ENCODE measurements around the gene NDUFS8. TPM values are rescaled to one million over a fixed set of nuclear protein-coding genes. Genes with fewer than 3 reads are reported as not detected.
A peak's percentile ranks its signal among the peaks of the same experiment; 100 is the strongest.

The NDUFS8 gene
- total and polyA plus RNA-seq, 2 experiments from 2014 or later, result 111 to 286 TPM

DNA sequence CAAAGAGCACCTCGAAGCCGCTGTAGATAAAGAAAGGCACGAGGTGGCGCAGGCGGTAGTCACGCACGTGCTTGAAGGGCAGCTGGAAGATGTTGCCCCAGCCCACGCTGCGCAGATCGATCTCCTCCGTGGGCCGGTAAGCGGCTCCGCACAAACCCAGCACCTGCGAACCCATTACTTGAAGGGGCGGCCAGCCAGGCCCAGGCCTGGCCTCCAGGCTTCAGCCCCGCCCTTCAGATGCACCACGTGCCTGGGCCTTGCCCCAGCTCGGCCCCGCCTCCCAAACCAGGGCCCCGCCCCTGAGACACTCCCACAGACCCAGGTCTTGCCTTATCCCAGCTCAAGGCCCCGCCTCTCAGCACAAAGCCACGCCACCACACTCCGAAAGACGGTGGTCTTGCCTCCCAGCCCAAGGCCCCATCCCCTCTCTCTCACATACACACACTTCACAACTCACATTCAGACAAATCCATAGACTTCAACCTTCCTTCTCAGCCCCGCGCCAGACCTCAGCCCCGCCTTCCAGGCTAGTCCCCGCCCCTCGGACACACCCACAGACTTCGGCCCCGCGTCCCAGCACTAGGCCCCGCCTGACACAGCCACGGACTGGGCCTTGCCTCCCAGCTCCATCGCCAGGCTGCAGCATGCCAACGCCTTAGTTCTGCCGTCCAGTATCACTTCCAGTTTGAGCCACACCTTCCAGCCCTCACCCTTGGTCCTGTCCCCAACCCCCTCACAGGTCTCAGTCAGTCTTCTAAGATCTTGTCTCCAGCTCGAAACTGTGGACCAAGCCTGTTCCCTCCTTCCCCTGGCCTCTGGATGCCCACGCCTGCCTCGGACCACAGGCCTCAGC is 33.6 kb upstream of the NDUFS8 start:
- no peak overlapping the region for H3K4me3 ChIP-seq
- H2AFZ ChIP-seq, result no peak overlapping the region
- TF ChIP-seq EZH2phosphoT487 (IDR thresholded peaks at IDR 0.05; ENCODE audit: low read depth, severe bottlenecking, unreplicated experiment), result no peak
- TF ChIP-seq, protein P1, sequence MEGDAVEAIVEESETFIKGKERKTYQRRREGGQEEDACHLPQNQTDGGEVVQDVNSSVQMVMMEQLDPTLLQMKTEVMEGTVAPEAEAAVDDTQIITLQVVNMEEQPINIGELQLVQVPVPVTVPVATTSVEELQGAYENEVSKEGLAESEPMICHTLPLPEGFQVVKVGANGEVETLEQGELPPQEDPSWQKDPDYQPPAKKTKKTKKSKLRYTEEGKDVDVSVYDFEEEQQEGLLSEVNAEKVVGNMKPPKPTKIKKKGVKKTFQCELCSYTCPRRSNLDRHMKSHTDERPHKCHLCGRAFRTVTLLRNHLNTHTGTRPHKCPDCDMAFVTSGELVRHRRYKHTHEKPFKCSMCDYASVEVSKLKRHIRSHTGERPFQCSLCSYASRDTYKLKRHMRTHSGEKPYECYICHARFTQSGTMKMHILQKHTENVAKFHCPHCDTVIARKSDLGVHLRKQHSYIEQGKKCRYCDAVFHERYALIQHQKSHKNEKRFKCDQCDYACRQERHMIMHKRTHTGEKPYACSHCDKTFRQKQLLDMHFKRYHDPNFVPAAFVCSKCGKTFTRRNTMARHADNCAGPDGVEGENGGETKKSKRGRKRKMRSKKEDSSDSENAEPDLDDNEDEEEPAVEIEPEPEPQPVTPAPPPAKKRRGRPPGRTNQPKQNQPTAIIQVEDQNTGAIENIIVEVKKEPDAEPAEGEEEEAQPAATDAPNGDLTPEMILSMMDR (IDR thresholded peaks at IDR 0.05; ENCODE audit: poor library complexity), result no peak
- TF ChIP-seq EZH2 (IDR thresholded peaks at IDR 0.05; ENCODE audit: borderline replicate concordance), result no peak
- H3K27me3 ChIP-seq, result no peaks in the 10 kb centered on the region
- H4K20me1 ChIP-seq (ENCODE audit: insufficient read depth, poor library complexity, severe bottlenecking), result no peaks in the 10 kb centered on the region
- WGBS (ENCODE audit: low lambda C conversion rate, missing lambda C conversion rate), result 69% methylated on average over 39 of the region's 41 CpGs
- no peaks in the 10 kb centered on the region for H3K9me3 ChIP-seq (ENCODE audit: low read depth)
- H3K79me2 ChIP-seq, result no peaks in the 10 kb centered on the region
- H3K27ac ChIP-seq, result no peak overlapping the region
- H3K36me3 ChIP-seq (replicated peaks; ENCODE audit: insufficient read depth, low read depth), result no peaks in the 10 kb centered on the region
- H3K4me1 ChIP-seq (ENCODE audit: insufficient read depth), result no peaks in the 10 kb centered on the region
- peak; percentile 61 for DNase-seq (ENCODE audit: low spot score)
- H3K9me2 ChIP-seq (replicated peaks; ENCODE audit: insufficient read depth), result no peaks in the 10 kb centered on the region
- no peak overlapping the region for H3K4me2 ChIP-seq

DNA sequence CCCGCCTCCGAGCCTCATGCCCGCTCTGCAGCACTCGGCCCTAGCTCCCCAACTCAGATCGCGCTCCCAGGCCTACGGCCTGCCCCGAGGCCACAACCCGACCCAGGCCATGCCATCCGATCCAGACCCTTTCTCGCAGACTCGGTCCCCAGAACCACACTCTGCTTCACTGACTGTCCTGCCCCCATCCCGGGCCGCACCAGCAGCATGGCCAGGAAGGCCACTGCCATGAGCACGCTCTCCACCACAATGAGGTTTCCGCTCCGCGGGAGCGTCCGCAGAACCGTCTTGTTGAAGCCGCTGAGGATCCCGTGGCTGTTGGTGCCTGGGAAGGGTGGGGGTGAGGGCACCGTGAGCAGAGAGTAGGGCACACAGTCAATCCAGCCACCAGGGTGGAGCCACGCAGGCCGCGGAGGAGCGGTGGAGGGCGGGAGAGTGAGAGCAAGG is 33.0 kb upstream of the NDUFS8 start:
- 95% methylated on average over 29 of the region's 29 CpGs for WGBS (ENCODE audit: low lambda C conversion rate, missing lambda C conversion rate)
- no peaks in the 10 kb centered on the region for H3K9me2 ChIP-seq (replicated peaks; ENCODE audit: insufficient read depth)
- no peak overlapping the region for H2AFZ ChIP-seq
- TF ChIP-seq, protein P1 (IDR thresholded peaks at IDR 0.05; ENCODE audit: poor library complexity), result no peak
- TF ChIP-seq EZH2 (IDR thresholded peaks at IDR 0.05; ENCODE audit: borderline replicate concordance) (no peak), EZH2phosphoT487 (IDR thresholded peaks at IDR 0.05; ENCODE audit: low read depth, severe bottlenecking, unreplicated experiment) (no peak)
- H3K36me3 ChIP-seq (replicated peaks; ENCODE audit: insufficient read depth, low read depth), result no peaks in the 10 kb centered on the region
- H3K4me1 ChIP-seq (ENCODE audit: insufficient read depth), result no peaks in the 10 kb centered on the region
- no peak overlapping the region for H3K4me2 ChIP-seq
- no peaks in the 10 kb centered on the region for H3K27me3 ChIP-seq
- H3K27ac ChIP-seq, result no peak overlapping the region
- no peaks in the 10 kb centered on the region for H3K9me3 ChIP-seq (ENCODE audit: low read depth)
- no peak overlapping the region for H3K4me3 ChIP-seq
- H4K20me1 ChIP-seq (ENCODE audit: insufficient read depth, poor library complexity, severe bottlenecking), result no peaks in the 10 kb centered on the region
- no peaks in the 10 kb centered on the region for H3K79me2 ChIP-seq
- DNase-seq (ENCODE audit: low spot score), result no peak

DNA sequence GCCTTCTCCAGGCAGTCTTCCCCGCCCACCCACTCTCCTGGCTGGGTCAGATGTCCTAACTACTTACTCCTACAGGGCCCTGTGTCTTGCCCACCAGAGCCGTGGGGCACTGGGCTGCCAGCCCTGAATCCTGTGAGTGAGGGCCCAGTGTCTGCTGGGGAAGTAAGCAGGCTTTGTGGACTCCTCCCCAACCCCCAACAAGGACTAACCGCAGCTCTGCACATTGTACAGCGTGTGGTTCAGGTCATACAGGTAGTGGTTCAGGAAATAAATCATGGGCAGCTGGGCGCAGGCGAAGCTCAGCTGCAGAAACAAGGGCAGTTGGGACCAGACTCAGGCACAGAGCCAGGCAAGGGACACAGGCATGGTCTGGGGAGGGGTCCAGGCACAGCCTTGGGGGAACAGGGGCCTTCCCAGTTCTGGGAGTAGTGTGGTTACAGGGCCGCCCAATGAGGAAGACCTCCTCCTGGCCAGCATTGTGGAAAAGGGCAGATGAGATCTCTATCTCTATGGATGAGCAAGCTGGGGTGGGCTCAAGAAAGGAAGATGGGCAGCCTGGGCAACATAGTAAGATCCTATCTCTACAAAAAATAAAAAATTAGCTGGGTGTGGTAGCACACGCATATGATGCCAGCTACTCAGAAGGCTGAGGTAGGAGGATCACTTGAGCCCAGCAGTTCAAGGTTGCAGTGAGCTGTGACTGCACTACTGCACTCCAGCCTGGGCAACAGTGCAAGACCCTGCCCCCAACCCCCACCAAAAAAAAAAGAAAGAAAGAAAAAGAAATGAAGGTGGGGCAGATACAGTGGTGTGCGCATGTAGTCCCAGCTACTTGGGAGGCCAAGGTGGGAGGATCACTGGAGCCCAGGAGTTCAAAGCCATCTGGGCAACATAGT is 32.1 kb upstream of the NDUFS8 start:
- no peak overlapping the region for H3K27ac ChIP-seq
- no peaks in the 10 kb centered on the region for H3K36me3 ChIP-seq (replicated peaks; ENCODE audit: insufficient read depth, low read depth)
- H3K4me3 ChIP-seq, result no peak overlapping the region
- no peaks in the 10 kb centered on the region for H4K20me1 ChIP-seq (ENCODE audit: insufficient read depth, poor library complexity, severe bottlenecking)
- no peaks in the 10 kb centered on the region for H3K79me2 ChIP-seq
- no peak overlapping the region for H3K4me2 ChIP-seq
- H3K9me2 ChIP-seq (replicated peaks; ENCODE audit: insufficient read depth), result no peaks in the 10 kb centered on the region
- WGBS (ENCODE audit: low lambda C conversion rate, missing lambda C conversion rate), result 92% methylated on average over 9 of the region's 9 CpGs
- DNase-seq (ENCODE audit: low spot score), result no peak
- no peaks in the 10 kb centered on the region for H3K27me3 ChIP-seq
- no peak overlapping the region for H2AFZ ChIP-seq
- H3K4me1 ChIP-seq (ENCODE audit: insufficient read depth), result no peaks in the 10 kb centered on the region
- TF ChIP-seq, protein P1 (IDR thresholded peaks at IDR 0.05; ENCODE audit: poor library complexity), result no peak
- TF ChIP-seq EZH2phosphoT487 (IDR thresholded peaks at IDR 0.05; ENCODE audit: low read depth, severe bottlenecking, unreplicated experiment), result no peak
- TF ChIP-seq EZH2 (IDR thresholded peaks at IDR 0.05; ENCODE audit: borderline replicate concordance), result no peak
- no peaks in the 10 kb centered on the region for H3K9me3 ChIP-seq (ENCODE audit: low read depth)
